Peyer's patch (tissue), 4 donors: ENCODE results near the gene GRIK3. TPM values are rescaled to one million over a fixed set of nuclear protein-coding genes. Genes with fewer than 3 reads are reported as not detected.

Experiments used
- DNase-seq, 3 donors: peaks; one replicate each; pipeline ENCODE4 v3.0.0-alpha.2; 2017 to 2019
- H3K27ac ChIP-seq, 4 donors: fragments of 200-600 bp; sonication (generic); one replicate each; pipeline ENCODE4 v1.5.1; 2016 to 2019
- H3K27me3 ChIP-seq, 2 donors: fragments of 200-600 bp; sonication (generic); one replicate each; pipeline ENCODE4 v1.5.1; 2019
- H3K36me3 ChIP-seq, 3 donors: fragments of 200-600 bp; sonication (generic); one replicate each; pipeline ENCODE4 v1.5.1; 2016 to 2019
- H3K4me1 ChIP-seq, 4 donors: fragments of 200-600 bp; sonication (generic); one replicate each; pipeline ENCODE4 v1.5.1; 2016 to 2019
- H3K4me3 ChIP-seq, 4 donors: fragments of 200-600 bp; sonication (generic); 1 replicate in 3 of 4; 2 replicates in 1 of 4; pipeline ENCODE4 v1.5.1; 2016 to 2019; ENCODE audit warnings: mild to moderate bottlenecking in 1 of 4
- H3K9me3 ChIP-seq, 4 donors: fragments of 200-600 bp; sonication (generic); one replicate each; pipeline ENCODE4 v1.5.1; 2016 to 2019; ENCODE audit warnings: mild to moderate bottlenecking in 1 of 4
- CTCF ChIP-seq, 6 experiments: fragments of 450-650 bp in 4 of 6; fragments of 200-600 bp in 2 of 6; sonication (generic) in 1 of 6; IDR thresholded peaks; one replicate each; pipeline ENCODE4 v1.5.1; 2017 to 2019; ENCODE audit warnings: antibody characterized with exemption in 6 of 6, mild to moderate bottlenecking in 3 of 6, moderate library complexity in 1 of 6
- POLR2A ChIP-seq, 2 donors: fragments of 450-650 bp; IDR thresholded peaks; one replicate each; pipeline ENCODE4 v1.5.1; 2017; ENCODE audit warnings: antibody characterized with exemption in 2 of 2, mild to moderate bottlenecking in 2 of 2, moderate library complexity in 2 of 2
- total RNA-seq, 4 donors: library from RNA; depleted of rRNA; stranded (reverse); fragments of >200 nt; gene quantifications; one replicate each; pipeline ENCODE4 v1.1.0, GENCODE V29; 2016

GRIK3 gene
- total RNA-seq, 4 donors from 2014 or later = 0.18 to 0.83 (median 0.62) TPM

DNA sequence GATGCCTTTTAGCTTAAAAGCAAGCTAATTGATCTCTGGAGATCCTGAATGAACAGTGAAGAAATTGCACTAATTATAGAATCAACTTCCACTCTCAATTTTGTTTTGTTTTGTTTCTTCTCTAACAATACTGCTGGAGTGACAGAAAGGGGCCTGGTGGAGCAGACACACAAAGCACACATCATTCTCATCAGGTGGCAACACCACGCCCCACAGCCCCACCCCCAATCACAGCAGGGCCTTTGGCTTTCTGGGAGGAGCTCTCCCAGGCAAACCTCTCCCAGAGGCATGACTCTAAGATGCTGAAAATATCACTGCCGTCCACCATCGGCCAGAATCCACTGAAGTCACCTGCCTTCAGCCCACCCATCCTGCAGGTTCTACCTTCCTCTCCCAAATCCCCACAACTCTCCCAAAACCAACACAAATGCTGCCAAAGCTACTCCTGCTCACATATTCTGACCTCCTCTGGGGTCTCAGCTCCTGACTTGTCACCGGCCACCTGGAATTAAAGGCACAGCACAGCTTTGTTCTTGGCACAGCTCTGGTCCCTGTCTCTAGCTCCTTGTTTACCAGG is 120.7 kb downstream of the GRIK3 start:
- no peaks in the 10 kb centered on the region for H3K36me3 ChIP-seq
- no peaks in the 10 kb centered on the region for H3K27me3 ChIP-seq
- no peaks in the 10 kb centered on the region for H3K9me3 ChIP-seq
- DNase-seq = no peak
- H3K4me1 ChIP-seq = no peaks in the 10 kb centered on the region
- no peak overlapping the region for H3K27ac ChIP-seq
- no peak for TF ChIP-seq CTCF (IDR thresholded peaks at IDR 0.05)
- H3K4me3 ChIP-seq = no peak overlapping the region

- TF ChIP-seq CTCF (IDR thresholded peaks at IDR 0.05) = no peak
- TF ChIP-seq POLR2A (IDR thresholded peaks at IDR 0.05) = no peak
- no peak for DNase-seq
- no peak overlapping the region for H3K4me3 ChIP-seq
These were observed 121.3 kb downstream of the GRIK3 start for GRCh38 chr1:36913016-36913415.

DNA sequence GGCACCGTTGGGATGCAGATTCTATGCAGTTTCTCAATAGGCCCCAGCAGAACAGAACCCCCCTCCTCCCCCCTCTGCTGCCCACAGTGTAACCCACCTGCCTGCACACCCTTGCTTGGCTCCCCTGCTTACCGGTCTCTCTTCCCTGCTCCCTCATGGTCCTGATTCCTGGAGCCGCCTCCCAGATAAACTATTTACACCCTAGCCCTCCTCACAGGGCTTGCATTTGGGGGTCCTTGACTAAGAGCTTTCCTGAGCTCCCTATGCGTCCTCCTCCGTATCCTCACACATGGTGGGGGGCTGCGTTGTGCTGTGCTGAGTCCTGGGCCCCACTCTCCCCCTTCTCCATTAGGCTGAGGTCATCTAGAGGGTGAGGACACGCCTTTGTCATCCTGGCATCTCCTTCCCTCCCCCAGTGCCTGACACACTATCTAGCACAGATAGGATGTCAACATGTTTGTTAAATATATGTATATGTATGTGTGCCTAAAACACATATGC is 121.9 kb downstream of the GRIK3 start:
- no peak for DNase-seq
- TF ChIP-seq CTCF (IDR thresholded peaks at IDR 0.05) = no peak
- no peak for TF ChIP-seq POLR2A (IDR thresholded peaks at IDR 0.05)
- H3K27me3 ChIP-seq = no peaks in the 10 kb centered on the region
- H3K4me1 ChIP-seq = no peaks in the 10 kb centered on the region
- H3K4me3 ChIP-seq = no peak overlapping the region
- no peak overlapping the region for H3K27ac ChIP-seq
- no peaks in the 10 kb centered on the region for H3K9me3 ChIP-seq
- no peaks in the 10 kb centered on the region for H3K36me3 ChIP-seq

More at GRCh38 chr1:36913016-36913415, 121.3 kb downstream of the GRIK3 start:
- no peaks in the 10 kb centered on the region for H3K4me1 ChIP-seq
- no peaks in the 10 kb centered on the region for H3K9me3 ChIP-seq
- no peaks in the 10 kb centered on the region for H3K36me3 ChIP-seq
- H3K27me3 ChIP-seq = no peaks in the 10 kb centered on the region
- no peak overlapping the region for H3K27ac ChIP-seq

GRCh38 chr1:36911561-36912364 is 122.6 kb downstream of the GRIK3 start:
- Histone ChIP-seq H3K27ac (no peak overlapping the region), H3K4me3 (no peak overlapping the region), H3K4me1 (no peaks in the 10 kb centered on the region), H3K9me3 (no peaks in the 10 kb centered on the region), H3K36me3 (no peaks in the 10 kb centered on the region), H3K27me3 (no peaks in the 10 kb centered on the region)
- TF ChIP-seq CTCF (IDR thresholded peaks at IDR 0.05) (no peak), POLR2A (IDR thresholded peaks at IDR 0.05) (no peak)
- DNase-seq = no peak

GRCh38 chr1:36910886-36911540 is 123.3 kb downstream of the GRIK3 start:
- no peak for DNase-seq
- TF ChIP-seq CTCF (IDR thresholded peaks at IDR 0.05) = no peak
- TF ChIP-seq POLR2A (IDR thresholded peaks at IDR 0.05) = no peak
- H3K4me1 ChIP-seq = no peaks in the 10 kb centered on the region

More at GRCh38 chr1:36910886-36911540, 123.3 kb downstream of the GRIK3 start:
- no peak overlapping the region for H3K4me3 ChIP-seq
- H3K36me3 ChIP-seq = no peaks in the 10 kb centered on the region
- no peaks in the 10 kb centered on the region for H3K9me3 ChIP-seq
- no peaks in the 10 kb centered on the region for H3K27me3 ChIP-seq
- H3K27ac ChIP-seq = no peak overlapping the region
